ENCODE results near the gene TM9SF2. TPM values are rescaled to one million over a fixed set of nuclear protein-coding genes. Genes with fewer than 3 reads are reported as not detected.

The TM9SF2 gene
- total RNA-seq, 1 experiment from 2014 or later = 84.0 TPM

DNA sequence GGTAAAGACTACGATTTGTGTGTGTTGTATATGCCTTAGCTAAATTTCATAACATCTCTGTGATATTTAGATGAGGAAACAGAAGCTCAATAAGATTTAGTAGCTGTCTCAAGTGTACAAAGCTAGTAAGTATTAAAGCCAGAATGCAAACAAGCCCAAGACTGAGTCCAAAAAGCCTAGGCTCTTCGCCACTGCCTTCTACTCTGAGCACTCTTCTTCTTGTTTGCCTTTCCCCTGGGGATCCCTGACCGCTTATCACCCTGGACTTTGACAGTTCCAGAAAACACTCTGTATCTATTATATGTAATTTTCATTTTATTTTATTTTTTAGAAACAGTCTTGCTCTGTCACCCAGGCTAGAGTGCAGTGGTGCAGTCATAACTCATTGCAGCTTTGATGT is 5.8 kb downstream of the TM9SF2 start (continued):
- TF ChIP-seq, protein P1, sequence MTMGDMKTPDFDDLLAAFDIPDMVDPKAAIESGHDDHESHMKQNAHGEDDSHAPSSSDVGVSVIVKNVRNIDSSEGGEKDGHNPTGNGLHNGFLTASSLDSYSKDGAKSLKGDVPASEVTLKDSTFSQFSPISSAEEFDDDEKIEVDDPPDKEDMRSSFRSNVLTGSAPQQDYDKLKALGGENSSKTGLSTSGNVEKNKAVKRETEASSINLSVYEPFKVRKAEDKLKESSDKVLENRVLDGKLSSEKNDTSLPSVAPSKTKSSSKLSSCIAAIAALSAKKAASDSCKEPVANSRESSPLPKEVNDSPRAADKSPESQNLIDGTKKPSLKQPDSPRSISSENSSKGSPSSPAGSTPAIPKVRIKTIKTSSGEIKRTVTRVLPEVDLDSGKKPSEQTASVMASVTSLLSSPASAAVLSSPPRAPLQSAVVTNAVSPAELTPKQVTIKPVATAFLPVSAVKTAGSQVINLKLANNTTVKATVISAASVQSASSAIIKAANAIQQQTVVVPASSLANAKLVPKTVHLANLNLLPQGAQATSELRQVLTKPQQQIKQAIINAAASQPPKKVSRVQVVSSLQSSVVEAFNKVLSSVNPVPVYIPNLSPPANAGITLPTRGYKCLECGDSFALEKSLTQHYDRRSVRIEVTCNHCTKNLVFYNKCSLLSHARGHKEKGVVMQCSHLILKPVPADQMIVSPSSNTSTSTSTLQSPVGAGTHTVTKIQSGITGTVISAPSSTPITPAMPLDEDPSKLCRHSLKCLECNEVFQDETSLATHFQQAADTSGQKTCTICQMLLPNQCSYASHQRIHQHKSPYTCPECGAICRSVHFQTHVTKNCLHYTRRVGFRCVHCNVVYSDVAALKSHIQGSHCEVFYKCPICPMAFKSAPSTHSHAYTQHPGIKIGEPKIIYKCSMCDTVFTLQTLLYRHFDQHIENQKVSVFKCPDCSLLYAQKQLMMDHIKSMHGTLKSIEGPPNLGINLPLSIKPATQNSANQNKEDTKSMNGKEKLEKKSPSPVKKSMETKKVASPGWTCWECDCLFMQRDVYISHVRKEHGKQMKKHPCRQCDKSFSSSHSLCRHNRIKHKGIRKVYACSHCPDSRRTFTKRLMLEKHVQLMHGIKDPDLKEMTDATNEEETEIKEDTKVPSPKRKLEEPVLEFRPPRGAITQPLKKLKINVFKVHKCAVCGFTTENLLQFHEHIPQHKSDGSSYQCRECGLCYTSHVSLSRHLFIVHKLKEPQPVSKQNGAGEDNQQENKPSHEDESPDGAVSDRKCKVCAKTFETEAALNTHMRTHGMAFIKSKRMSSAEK (CRISPR knock-in tag; IDR thresholded peaks at IDR 0.05; ENCODE audit: borderline replicate concordance) = no peak
- TF ChIP-seq SP1 (CRISPR knock-in tag; conservative IDR thresholded peaks at IDR 0.05) = no peak
- TF ChIP-seq, protein P2, sequence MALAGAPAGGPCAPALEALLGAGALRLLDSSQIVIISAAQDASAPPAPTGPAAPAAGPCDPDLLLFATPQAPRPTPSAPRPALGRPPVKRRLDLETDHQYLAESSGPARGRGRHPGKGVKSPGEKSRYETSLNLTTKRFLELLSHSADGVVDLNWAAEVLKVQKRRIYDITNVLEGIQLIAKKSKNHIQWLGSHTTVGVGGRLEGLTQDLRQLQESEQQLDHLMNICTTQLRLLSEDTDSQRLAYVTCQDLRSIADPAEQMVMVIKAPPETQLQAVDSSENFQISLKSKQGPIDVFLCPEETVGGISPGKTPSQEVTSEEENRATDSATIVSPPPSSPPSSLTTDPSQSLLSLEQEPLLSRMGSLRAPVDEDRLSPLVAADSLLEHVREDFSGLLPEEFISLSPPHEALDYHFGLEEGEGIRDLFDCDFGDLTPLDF (CRISPR knock-in tag; IDR thresholded peaks at IDR 0.05) = no peak
- TF ChIP-seq, protein P3, sequence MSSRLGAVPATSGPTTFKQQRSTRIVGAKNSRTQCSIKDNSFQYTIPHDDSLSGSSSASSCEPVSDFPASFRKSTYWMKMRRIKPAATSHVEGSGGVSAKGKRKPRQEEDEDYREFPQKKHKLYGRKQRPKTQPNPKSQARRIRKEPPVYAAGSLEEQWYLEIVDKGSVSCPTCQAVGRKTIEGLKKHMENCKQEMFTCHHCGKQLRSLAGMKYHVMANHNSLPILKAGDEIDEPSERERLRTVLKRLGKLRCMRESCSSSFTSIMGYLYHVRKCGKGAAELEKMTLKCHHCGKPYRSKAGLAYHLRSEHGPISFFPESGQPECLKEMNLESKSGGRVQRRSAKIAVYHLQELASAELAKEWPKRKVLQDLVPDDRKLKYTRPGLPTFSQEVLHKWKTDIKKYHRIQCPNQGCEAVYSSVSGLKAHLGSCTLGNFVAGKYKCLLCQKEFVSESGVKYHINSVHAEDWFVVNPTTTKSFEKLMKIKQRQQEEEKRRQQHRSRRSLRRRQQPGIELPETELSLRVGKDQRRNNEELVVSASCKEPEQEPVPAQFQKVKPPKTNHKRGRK (CRISPR knock-in tag; IDR thresholded peaks at IDR 0.05; ENCODE audit: borderline replicate concordance) = no peak

DNA sequence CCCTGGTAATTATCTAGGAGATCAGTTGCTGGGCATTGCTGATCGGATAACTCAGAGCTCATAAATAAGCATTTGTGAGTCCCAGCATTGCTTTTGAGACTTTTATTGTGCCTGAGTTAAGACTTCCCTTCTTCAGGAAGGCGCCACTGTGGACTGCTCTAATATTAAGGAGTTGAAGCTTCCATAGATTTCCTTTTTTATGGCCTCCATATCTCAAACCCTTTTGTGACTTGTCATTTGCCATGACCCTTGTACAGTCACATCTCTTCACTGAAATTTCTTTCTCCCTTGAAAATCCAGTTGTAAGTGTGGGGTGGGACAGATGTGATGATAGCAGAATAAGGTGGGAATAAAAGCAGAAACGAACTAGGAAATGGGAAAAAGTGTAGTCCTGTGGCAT is 6.3 kb downstream of the TM9SF2 start:
- POLR2A ChIA-PET = no interaction called here
- DNase-seq (ENCODE audit: low spot score) = no peak
- ATAC-seq = no peak
- H3K4me1 Mint-ChIP-seq = peaks cover 7% of the 10 kb centered on the region
- TF ChIP-seq ELF4 (CRISPR knock-in tag; IDR thresholded peaks at IDR 0.05; ENCODE audit: low read depth) (no peak), GRHL2 (CRISPR knock-in tag; IDR thresholded peaks at IDR 0.05; ENCODE audit: insufficient replicate concordance, severe bottlenecking) (no peak), FOXK1 (CRISPR knock-in tag; IDR thresholded peaks at IDR 0.05) (no peak), CBFB (CRISPR knock-in tag; IDR thresholded peaks at IDR 0.05; ENCODE audit: low read depth) (no peak)
- TF ChIP-seq, protein P4, sequence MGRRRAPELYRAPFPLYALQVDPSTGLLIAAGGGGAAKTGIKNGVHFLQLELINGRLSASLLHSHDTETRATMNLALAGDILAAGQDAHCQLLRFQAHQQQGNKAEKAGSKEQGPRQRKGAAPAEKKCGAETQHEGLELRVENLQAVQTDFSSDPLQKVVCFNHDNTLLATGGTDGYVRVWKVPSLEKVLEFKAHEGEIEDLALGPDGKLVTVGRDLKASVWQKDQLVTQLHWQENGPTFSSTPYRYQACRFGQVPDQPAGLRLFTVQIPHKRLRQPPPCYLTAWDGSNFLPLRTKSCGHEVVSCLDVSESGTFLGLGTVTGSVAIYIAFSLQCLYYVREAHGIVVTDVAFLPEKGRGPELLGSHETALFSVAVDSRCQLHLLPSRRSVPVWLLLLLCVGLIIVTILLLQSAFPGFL (CRISPR knock-in tag; IDR thresholded peaks at IDR 0.05; ENCODE audit: borderline replicate concordance) = no peak
- H3K4me3 Mint-ChIP-seq = no peak overlapping the region
- CTCF ChIA-PET = no interaction called here
- no peak overlapping the region for H3K27ac Mint-ChIP-seq
- peaks cover 33% of the 10 kb centered on the region for H3K9me3 Mint-ChIP-seq
- H3K27me3 Mint-ChIP-seq (ENCODE audit: low read depth) = no peaks in the 10 kb centered on the region
- H3K36me3 Mint-ChIP-seq = peaks cover 42% of the 10 kb centered on the region

DNA sequence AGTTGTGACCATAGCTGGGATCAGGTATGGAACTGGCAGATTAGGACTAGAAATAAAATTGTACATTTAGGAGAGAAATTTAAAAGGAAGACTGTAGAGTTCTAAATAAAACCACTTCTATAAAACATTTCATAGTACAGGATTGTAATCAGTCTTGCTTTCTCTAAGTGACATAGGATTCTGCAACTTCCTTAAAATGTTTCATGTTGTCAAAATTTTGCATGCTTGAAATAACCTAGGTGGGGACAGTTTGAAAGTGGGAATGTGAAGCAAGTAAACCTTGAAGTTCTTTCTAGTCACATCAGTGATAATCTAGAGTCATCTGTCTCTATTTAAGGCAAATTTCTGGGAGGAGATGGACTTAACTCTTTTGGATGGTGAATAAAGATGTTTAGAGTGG is 6.7 kb downstream of the TM9SF2 start:
- POLR2A ChIA-PET = no interaction called here
- no peak for TF ChIP-seq SMAD3 (CRISPR knock-in tag; IDR thresholded peaks at IDR 0.05; ENCODE audit: borderline replicate concordance)
- TF ChIP-seq, protein P5, sequence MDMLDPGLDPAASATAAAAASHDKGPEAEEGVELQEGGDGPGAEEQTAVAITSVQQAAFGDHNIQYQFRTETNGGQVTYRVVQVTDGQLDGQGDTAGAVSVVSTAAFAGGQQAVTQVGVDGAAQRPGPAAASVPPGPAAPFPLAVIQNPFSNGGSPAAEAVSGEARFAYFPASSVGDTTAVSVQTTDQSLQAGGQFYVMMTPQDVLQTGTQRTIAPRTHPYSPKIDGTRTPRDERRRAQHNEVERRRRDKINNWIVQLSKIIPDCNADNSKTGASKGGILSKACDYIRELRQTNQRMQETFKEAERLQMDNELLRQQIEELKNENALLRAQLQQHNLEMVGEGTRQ (CRISPR knock-in tag; IDR thresholded peaks at IDR 0.05) = no peak
- no peak for TF ChIP-seq ZNF219 (CRISPR knock-in tag; IDR thresholded peaks at IDR 0.05; ENCODE audit: borderline replicate concordance)
- TF ChIP-seq, protein P6, sequence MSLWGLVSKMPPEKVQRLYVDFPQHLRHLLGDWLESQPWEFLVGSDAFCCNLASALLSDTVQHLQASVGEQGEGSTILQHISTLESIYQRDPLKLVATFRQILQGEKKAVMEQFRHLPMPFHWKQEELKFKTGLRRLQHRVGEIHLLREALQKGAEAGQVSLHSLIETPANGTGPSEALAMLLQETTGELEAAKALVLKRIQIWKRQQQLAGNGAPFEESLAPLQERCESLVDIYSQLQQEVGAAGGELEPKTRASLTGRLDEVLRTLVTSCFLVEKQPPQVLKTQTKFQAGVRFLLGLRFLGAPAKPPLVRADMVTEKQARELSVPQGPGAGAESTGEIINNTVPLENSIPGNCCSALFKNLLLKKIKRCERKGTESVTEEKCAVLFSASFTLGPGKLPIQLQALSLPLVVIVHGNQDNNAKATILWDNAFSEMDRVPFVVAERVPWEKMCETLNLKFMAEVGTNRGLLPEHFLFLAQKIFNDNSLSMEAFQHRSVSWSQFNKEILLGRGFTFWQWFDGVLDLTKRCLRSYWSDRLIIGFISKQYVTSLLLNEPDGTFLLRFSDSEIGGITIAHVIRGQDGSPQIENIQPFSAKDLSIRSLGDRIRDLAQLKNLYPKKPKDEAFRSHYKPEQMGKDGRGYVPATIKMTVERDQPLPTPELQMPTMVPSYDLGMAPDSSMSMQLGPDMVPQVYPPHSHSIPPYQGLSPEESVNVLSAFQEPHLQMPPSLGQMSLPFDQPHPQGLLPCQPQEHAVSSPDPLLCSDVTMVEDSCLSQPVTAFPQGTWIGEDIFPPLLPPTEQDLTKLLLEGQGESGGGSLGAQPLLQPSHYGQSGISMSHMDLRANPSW (CRISPR knock-in tag; conservative IDR thresholded peaks at IDR 0.05; ENCODE audit: low read depth) = no peak
- TF ChIP-seq IRF2 (CRISPR knock-in tag; IDR thresholded peaks at IDR 0.05; ENCODE audit: borderline replicate concordance, low read depth) = no peak
- no peak for TF ChIP-seq SOX15 (CRISPR knock-in tag; IDR thresholded peaks at IDR 0.05)
- no peak for TF ChIP-seq NFYB (CRISPR knock-in tag; conservative IDR thresholded peaks at IDR 0.05; ENCODE audit: low read depth)
- no peak for TF ChIP-seq NR1H2 (CRISPR knock-in tag; IDR thresholded peaks at IDR 0.05)
- TF ChIP-seq, protein P7, sequence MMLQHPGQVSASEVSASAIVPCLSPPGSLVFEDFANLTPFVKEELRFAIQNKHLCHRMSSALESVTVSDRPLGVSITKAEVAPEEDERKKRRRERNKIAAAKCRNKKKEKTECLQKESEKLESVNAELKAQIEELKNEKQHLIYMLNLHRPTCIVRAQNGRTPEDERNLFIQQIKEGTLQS (CRISPR knock-in tag; conservative IDR thresholded peaks at IDR 0.05) = no peak
- no peak for TF ChIP-seq ZNF671 (CRISPR knock-in tag; IDR thresholded peaks at IDR 0.05)
- no peak for TF ChIP-seq NFATC4 (CRISPR knock-in tag; IDR thresholded peaks at IDR 0.05)
- TF ChIP-seq, protein P8, sequence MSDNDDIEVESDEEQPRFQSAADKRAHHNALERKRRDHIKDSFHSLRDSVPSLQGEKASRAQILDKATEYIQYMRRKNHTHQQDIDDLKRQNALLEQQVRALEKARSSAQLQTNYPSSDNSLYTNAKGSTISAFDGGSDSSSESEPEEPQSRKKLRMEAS (CRISPR knock-in tag; IDR thresholded peaks at IDR 0.05) = no peak
- Mint-ChIP-seq H3K9me3 (peaks cover 33% of the 10 kb centered on the region), H3K27ac (no peak overlapping the region), H3K27me3 (ENCODE audit: low read depth) (no peaks in the 10 kb centered on the region), H3K36me3 (peaks cover 42% of the 10 kb centered on the region), H3K4me3 (no peak overlapping the region), H3K4me1 (peaks cover 5% of the 10 kb centered on the region)
- DNase-seq (ENCODE audit: low spot score) = no peak
- ATAC-seq = no peak
- CTCF ChIA-PET = no interaction called here

All from WTC11 (cell line).